HPDE6-E6E7 (cell line): ENCODE data around the gene IER5L.
A peak's percentile ranks its signal among the peaks of the same experiment; 100 is the strongest.
"Not testable (repeated sequence)": the region's sequence is repeated elsewhere in the genome, so short reads cannot be mapped to it uniquely, and the experiment has no call there.

Source experiments
- DNase-seq: peaks from one replicate; pipeline ENCODE4 v3.0.0; 2011; ENCODE audit warnings: missing footprints; ENCODE audit errors: extremely low spot score

The IER5L gene

DNA sequence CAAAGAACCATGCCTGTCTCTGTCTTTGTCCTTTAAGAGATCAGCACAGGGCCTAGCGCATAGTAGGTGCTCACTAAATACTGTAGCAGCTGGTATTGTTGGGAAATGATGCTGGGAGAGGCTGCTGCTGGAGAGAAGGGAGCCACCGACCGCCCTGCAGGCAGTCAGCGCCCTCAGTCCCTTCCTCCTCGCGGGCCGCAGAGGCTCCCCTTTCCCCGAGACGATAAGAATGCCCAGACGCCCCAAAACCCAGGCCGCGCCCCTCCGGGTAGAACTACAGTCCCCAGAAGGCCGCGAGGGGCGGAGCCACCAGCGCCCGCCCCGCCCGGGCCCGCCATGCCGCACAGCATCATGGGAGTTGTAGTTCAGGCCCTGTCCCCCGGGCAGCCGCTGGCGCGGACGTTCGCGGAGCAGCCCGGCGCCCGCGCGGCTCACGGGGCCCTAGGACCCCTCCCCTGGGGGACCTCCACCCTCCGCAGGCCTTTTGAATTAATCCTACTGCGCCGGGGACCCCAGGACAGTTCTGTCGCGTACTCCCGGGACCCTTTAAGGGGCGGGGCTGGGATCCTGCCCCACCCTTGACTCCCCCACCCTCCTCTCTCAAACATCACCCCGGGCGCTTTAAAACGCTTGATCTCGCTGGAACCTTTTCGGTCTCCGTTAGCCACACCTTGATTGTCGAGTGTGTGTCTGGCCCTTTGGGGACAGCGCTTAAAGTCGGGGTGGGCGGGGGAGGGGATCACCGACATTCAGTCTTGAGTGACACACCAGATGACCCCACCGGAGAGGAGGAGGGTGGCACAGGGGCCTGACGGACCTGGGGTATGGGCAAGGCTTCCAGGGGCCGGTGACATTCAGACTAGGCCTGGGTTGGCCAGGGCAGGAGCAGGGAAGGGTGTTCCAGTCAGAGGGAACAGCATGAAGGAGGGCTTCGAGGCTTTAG is 24.8 kb upstream of the IER5L start:
- DNase-seq, result peak; percentile 73

DNA sequence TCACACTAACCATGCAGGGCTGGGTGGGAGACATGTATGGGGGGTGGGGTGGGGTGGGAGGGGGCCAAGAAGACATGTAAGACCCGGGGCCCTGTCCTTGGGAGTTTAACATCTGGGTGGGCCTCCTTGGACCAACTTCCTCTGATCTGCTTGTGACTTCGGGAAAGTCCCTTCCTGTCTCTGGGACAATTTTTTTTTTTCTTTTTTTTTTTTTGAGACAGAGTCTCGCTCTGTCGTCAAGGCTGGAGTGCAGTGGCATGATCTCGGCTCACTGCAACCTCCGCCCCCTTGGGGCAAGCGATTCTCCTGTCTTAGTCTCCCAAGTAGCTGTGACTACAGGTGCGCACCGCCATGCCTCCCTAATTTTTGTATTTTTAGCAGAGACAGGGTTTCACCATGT is 23.8 kb upstream of the IER5L start:
- no peak for DNase-seq

DNA sequence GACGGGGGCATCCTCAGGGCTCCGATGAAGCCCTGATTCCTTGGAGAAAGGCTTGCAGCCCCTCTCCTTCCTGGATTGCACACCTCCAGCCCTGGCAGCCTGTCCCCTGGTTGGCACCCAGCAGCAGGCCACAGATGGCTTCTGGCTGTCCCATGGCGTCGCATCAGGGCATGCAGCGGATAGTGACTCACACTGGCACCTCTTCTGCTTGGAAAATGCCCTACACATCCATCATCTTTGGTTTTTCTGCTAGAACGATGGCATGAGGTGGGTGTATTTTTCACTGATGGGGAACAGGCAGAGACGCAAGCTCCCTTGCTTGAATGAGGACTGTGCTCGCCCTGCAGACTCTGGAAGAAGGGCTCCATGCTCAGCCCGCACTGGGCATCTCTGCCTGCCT is 23.2 kb upstream of the IER5L start:
- DNase-seq, result no peak

DNA sequence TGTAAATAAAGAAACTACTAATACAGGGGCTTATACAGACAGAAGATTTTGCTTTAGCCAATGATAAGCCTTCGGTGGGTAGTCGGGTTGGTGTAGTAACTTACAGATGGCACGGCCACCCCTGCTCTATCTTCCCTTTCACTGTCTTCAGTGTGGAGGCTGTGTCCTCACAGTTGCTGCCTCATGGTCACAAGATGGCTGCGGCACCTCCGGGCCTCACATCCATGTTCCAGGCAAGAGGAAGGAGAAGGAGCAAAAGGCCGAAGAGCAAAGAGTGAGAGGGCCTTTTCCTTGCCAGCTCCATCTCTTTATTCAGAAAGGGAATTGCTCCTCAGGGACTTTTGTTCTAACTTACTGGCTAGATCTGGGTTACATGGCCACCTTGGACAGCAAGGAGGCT is 22.2 kb upstream of the IER5L start:
- no peak for DNase-seq

DNA sequence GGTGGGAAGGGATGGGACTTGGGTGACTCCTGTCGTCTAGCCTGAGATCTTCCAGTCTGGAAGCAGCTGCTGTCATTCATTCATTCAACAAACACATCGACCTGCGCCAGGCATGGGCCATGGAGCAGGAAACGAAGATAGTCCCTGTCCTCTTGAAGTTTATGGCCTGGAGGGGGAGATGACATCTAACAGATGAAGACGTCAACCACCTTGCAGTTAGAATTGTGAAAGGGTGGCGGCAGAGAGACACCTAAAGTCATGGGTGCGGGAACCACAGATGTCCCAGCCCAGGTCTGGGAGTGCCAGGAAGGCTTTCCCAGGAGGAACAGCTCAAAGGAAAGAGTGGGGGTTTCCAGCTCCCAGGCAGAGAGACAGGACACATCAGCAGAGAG is 21.0 kb upstream of the IER5L start:
- DNase-seq, result no peak

DNA sequence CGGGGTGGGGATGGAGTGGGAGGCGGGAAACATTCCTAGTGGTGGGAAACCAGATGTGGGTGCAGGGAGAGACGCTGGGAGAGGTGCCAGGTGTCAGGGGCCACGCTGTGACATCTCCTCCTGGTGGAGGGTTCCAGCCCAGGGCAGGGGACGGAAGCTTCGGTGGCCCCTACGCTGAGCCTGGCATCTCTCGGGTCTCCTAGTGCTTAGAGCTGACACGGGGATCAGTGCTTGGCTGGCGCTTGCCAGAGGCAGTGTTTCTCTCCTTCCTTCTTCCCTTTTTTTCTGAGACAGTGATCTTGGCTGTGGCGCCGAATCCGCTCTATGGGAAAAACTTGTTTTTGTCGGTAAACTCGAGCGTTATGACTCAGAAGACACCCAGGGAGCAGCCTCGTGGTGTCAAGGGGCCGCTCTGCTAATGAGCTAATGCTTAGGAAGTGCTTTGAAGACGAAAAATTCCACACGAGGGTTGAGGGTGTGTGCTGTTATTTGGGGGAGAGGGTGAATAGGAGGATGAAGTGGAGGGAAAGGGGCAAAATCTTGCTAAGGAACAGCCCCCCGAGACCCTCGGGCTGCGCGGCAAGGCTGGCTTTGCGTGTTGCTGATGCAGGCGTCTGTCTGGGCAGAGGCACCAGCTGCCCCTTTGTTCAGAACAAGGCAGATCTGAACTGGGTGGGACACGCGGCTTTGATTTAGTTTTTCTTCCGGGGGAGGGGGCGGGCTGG is 20.4 kb upstream of the IER5L start:
- DNase-seq, result no peak

DNA sequence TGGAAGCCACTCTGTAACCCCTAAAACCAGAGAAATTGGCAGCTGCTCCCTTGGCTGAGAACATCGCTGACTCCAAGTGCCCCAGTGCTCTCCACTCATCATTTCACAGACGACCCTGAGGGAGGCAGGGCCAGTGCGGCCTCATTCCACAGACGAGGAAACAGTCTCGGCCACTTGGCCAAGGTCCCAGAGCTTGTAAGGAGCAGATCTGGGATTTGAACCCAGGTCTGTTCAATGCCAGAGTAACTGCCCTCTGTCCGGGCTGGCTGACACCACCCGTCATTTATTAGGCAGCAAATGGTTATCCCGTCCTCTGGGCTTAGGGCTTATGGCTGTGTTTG is 19.9 kb upstream of the IER5L start:
- DNase-seq, result no peak

DNA sequence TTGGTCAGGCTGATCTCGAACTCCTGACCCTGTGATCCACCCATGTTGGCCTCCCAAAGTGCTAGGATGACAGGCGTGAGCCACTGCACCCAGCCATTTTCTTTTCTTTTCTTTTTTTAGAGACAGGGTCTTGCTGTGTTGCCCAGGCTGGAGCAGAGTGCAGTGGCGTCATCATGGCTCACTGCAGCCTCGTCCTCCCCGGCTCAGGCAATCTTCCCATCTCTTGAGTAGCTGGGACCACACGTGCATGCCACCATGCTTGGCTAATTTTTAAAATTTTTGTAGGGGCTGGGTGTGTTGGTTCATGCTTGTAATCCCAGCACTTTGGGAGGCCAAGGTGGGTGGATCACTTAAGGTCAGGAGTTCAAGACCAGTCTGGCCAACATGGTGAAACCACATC is 19.0 kb upstream of the IER5L start:
- DNase-seq, result not testable (repeated sequence)

DNA sequence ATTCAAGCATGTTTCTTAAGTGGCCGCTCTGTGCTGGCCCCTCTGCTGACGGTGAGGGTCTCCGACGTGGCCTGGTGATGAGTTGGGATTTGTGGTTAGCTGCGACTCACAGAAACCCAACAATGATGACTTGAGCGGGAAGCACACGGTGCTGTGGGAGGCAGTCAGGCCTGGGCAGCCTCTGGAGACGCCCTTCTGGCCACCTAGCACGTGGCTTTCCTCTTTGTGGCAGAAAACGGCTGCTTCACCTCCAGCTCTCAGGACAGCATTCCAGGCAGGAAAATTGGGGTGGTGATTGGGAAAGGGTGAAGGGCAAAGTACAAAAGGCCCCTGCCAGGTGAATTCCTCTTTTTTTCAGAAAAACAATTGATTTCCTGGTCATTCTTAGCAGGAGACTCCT is 17.5 kb upstream of the IER5L start:
- no peak for DNase-seq

DNA sequence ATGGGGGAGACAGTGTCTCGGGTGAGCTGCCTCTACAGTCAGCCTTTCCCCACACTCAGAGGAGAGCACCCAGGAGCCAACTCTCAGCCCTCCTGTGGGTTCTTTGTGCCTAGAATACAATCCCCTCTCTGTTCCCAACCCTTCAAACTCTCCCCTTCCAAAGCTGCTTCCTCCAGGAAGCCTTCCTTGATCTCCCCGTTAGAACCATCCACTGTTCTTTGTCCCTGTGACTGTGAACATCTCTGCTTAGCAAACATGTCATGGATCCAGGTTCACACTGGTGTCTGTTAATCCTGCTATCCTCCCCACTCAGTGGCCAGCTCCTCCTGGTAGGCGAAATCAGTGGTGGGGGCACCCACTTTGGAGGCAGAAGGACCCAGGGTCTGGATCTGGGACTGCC is 16.2 kb upstream of the IER5L start:
- no peak for DNase-seq

DNA sequence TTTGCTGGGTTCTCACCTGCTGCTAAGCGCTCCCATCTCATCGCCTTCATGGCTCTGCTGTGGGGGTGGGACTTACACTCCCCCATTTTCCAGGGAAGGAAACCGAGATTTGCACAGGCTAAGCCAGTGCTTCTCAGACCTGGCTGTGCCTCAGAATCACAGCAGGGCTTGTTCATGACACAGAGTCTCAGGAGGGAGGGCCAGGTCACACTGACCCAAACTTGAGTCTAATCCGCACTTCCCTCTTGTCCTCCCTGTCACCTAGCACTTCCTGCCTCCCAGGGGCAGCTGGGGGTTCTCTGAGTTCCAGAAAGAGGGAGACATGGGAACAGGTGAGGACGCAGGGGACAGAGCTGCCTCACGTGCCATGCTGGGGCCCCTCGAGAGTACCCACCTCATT is 15.6 kb upstream of the IER5L start:
- no peak for DNase-seq

DNA sequence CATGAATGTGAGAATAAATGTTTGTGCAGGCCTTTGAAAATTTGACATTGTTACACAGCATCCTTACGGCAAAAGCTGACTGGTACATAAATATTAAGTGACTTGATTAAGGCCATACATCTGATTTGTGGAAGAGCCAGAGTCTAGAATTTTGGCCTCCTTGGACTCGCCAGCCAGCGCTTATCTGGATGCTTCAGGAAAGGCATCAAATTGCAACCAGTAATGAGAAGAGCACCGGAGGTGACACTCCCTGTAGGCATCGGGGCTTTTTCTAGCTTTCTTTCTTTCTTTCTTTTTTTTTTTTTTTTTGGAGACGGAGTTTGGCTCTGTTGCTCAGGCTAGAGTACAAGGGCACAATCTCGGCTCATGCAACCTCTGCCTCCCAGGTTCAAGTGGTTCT is 13.2 kb upstream of the IER5L start:
- no peak for DNase-seq

DNA sequence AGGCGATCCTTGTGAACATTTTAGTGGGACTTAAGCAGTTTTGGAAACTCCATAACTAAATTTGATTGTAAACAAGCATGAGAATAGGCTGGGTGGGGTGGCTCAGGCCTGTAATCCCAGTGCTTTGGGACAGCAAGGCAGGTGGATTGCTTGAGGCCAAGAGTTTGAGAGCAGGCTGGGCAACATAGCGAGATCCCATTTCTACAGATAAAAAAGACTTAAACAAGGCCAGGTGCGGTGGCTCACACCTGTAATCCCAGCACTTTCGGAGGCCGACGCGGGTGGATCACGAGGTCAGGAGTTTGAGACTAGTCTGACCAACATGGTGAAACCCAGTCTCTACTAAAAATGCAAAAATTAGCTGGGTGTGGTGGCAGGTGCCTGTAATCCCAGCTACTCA is 11.9 kb upstream of the IER5L start:
- not testable (repeated sequence) for DNase-seq

DNA sequence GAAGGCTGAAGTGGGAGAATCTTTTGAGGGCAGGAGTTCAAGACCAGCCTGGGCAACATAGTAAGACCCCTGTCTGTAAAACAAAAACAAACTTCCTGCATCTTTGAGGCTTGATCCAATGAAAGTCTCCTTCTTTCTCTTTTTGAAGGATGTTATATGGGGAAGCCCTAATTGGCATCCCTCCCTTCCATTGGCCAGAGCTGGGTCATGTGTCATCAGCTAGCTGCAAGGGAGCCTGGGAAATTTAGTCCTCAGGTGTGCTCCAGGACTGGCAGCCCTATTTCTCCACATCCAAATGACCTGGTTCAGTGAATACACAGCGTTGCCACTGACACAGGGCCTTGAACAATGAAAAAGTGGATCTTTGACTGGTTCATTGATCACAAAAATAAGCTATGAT is 9.0 kb upstream of the IER5L start:
- no peak for DNase-seq

DNA sequence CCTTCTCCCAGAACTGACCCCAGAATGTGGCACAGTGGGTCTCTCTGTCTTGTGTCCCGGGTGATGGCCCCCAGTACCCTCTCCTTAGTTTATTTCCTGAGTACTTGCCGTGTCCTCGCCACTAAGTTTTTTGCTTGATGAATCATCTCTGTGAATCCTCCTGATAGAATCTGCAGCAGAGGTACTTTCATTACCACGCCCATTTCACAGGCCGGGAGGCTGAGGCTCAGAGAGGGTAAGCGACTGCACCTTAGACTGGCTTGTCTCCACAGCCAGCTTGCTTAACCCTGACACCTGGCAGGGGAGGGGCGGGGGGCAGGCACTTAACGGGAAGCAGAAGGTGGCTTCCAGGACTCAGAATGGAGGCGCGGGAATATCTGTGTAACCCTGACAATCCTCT is 7.9 kb upstream of the IER5L start:
- DNase-seq, result no peak

DNA sequence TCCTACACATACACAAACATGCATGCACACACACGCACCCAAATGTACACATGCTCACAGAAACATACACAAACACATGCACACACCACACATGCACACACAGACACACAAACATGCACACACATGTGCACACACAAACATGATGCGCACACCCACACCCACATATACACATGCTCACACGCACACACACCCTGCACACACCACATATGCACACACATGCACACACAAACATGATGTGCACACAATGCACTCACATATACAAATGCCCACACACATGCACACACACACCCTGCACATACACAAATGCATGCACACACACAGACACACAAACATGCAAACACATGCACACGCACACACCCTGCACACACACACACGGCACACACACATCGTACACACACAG is 7.3 kb upstream of the IER5L start:
- DNase-seq, result no peak

DNA sequence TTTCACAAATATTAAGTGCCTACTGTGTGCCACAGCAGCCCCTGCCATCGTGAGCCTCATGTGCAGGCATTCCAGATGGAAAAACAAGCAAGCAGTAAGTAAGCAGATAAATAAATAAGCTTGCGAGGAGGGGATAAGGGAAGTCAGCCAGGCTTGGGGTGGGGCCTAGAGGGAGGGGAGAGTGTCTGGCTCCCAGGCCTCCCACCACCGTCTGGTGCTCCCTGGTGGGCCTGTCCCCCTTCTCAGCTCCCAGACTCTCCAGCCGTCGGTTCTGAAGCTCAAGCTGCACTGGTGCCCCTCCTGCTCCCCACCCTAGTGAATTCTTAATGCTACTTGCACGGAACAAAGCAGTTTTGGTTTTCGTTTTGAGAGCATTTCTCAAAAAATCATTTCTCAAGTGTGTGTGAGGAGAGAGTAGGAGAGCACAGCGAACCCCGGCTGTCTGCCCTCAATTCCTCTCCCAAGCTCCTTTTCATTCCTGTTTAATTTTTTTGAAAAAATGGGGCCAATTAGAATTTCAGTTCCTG is 6.6 kb upstream of the IER5L start:
- no peak for DNase-seq

DNA sequence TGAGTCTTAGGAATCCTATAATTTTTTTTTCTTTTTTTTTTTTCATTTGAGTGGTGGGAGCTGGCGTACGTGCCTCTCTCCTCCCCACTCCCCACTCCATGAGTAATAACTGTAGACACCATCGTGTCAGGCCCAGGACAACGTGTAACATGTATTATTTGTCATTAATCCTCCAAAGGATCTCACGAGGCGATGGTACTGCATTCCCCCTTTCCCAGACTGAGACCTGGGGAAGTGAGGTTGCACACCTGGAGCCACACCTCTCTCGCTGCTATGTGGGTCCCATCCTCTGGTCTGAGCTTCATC is 6.1 kb upstream of the IER5L start:
- DNase-seq, result no peak

DNA sequence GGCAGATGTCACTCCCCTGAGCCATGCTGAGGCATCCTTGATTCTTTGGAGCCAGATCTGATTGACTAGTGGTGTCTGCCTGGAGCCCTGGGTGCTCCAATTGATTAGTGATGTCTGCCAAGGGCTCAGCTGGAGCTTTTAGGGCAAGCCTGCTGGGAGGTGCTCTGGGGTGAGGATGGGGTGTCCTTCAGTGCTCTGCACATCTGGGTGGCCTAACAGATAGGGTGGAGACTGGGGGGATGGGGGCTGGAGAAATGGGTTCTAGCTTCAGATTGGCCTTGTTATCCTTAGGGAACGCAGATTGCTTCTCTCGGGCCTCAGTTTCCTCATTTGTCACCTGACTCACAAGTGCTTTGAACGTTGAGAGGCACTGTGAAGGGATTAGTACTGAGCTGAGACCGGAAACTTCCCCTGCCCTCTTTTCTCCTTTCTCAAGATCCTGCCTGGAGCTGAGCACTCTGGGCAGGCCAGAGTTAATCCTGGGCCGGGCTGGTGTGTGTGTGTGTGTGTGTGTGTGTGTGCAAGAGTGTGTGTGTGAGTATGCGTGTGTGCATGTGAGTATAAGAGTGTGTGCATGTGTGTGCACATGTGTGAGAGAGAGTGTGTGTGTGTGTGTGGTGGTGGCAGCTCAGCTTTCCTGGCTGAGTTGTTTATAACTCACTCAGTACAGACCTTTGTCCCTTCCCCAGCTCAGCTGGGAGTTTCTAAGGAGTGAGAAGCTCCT is 5.6 kb upstream of the IER5L start:
- no peak for DNase-seq

DNA sequence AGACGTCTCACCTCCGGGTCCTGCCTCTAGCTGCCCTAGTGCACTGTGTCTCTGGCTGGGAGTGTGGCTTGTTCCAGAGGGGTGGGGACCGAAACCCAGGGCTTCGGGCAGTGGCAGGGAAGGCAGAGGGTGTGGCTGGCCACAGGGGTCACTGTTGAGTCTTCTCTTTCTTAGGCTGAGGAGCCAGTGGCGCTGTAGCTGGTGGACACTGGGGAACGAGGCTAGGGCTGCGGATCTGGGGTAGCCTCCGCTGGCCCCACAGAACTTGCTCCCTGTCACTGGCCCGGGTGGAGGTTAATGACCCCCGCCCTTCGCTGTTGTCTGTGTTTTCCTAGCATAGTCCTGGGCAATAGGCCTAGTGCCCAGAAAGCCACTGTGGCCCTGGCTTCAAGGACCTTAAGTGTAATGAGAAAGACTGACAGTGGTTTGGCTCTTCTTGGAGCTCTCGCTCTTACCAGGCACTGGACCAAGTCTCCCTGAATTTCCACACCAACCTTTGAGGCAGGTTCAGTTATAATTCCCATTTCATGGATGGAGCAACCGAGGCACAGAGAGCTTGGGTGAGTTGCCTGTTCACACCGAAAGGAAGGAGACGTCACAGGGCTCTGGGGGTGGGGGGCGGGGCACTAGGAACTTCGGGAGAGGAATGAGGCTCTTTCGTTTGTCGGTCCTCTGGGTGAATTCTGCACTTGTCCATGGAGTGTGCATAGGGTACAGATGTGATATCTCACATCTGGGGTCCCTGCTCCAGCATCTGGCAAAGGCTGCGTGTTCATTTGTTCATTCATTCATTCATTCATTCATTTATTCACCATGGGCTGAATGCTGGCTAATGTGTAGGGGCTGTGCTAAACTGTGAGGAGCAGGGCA is 4.8 kb upstream of the IER5L start:
- DNase-seq, result no peak

DNA sequence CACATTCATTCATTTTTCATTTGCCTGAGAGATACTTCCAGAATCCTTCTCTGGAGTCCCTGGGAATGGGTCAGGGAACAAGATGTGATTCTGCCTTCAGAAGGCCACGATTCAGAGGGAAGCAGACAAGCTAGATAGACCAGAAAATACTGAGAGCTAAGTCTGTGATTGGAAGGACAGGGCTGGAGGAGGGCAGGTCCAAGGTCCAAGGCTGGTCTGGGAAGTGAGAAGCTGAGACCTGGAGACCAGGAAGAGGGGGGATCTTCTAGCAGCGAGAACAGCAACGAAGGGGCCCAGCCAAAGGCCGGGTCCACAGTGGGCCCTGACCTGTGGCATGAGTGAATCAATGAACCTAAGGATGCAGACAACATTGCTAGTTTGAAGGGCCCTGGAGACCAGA is 4.1 kb upstream of the IER5L start:
- DNase-seq, result no peak

DNA sequence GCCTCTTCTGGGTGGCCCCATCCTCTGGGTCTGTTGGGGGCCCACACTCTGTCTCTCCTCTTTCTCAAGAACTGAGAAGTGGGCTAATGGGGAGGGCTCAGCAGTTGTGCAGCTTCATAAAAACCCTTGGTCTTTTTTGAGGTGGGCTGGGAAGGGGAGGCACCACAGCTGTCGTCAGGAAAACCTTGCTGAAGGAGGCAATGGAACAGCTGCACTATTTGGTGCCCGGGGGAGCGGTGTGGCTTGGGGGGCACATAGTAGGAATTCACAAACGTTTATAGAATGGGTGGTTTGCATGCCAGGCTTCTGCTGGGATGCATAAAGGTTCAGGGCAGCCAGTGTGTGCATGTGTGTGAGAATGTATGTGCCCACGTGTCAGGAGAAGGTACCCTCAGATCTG is 3.2 kb upstream of the IER5L start:
- DNase-seq, result no peak
